K562 (cell line): ENCODE measurements around the gene CHRM1. TPM values are rescaled to one million over a fixed set of nuclear protein-coding genes. Genes with fewer than 3 reads are reported as not detected.
A peak's percentile ranks its signal among the peaks of the same experiment; 100 is the strongest.

Experiments used
- ATAC-seq: fragments of 200-7000 bp; cut with Tn5 transposase; 3 replicates; pipeline ENCODE4 v1.9.1; 2020; ENCODE audit warnings: moderate library complexity
- BruUV-seq: library from RNA; stranded (reverse); fragments of 400-500 nt; replicated peaks from 2 replicates; lab custom pipeline; 2021; lab: Mats Ljungman, UMichigan
- CTCF ChIA-PET: fragments of 300-600 bp; formaldehyde crosslinking; extraction: SDS; loops from one replicate; lab custom pipeline; 2021; ENCODE audit warnings: low intra/inter-chr PET ratio; lab: Yijun Ruan, JAX
- POLR2A ChIA-PET: fragments of 300-600, 350-650 bp; sonication (Branson Sonifier 250); formaldehyde crosslinking; extraction: SDS; loops from one replicate; lab custom pipeline; 2021; ENCODE audit warnings: antibody characterized with exemption, inconsistent platforms; lab: Yijun Ruan, JAX
- DNase-seq, 4 experiments: peaks; one replicate each; pipeline versions ENCODE4 v3.0.0 to v3.0.0-alpha.2; 2011 to 2018; ENCODE audit warnings: low spot score in 3 of 4, mixed read lengths in 3 of 4; ENCODE audit errors: extremely low read depth in 1 of 4
- FAIRE-seq: peaks from 2 replicates; lab custom pipeline; 2011; peaks lifted over from hg19 to GRCh38; lab: Jason Lieb, UNC
- H2AFZ ChIP-seq: 2 replicates; pipeline ENCODE4 v1.6.0; 2011; ENCODE audit warnings: low read depth, low read length, control low read depth, inconsistent platforms
- H3K27ac ChIP-seq: fragments of 200-600 bp; 3 replicates; pipeline ENCODE4 v1.8.0; 2011; ENCODE audit warnings: low read depth, mild to moderate bottlenecking, control low read depth, inconsistent platforms, low read length, moderate library complexity, mixed read lengths; ENCODE audit errors: extremely low read depth
- H3K27me3 ChIP-seq, 2 experiments: fragments of 300-600 bp in 1 of 2; 2 replicates in 1 of 2; 3 replicates in 1 of 2; pipeline versions ENCODE4 v1.6.0 to v1.8.0; 2011; ENCODE audit warnings: inconsistent platforms in 2 of 2, low read length in 2 of 2, mild to moderate bottlenecking in 1 of 2, mixed read lengths in 1 of 2, moderate library complexity in 1 of 2; ENCODE audit not compliant: control insufficient read depth in 2 of 2, insufficient read depth in 2 of 2
- H3K36me3 ChIP-seq: fragments of 300-600 bp; 3 replicates; pipeline ENCODE4 v1.8.0; 2011; ENCODE audit warnings: mild to moderate bottlenecking, low read length, inconsistent platforms; ENCODE audit not compliant: control insufficient read depth, insufficient read depth
- H3K4me1 ChIP-seq, 2 experiments: fragments of 200-600 bp in 1 of 2; replicated peaks in 1 of 2; 2 replicates in 1 of 2; 3 replicates in 1 of 2; pipeline versions ENCODE4 v1.5.1 to v1.8.0; 2011; ENCODE audit warnings: inconsistent platforms in 2 of 2, low read length in 2 of 2, mild to moderate bottlenecking in 1 of 2, mixed read lengths in 1 of 2, moderate library complexity in 1 of 2; ENCODE audit not compliant: control insufficient read depth in 2 of 2, insufficient read depth in 2 of 2
- H3K4me2 ChIP-seq: 2 replicates; pipeline ENCODE4 v1.6.1; 2011; ENCODE audit warnings: low read length, control low read depth, inconsistent platforms, mixed read lengths; ENCODE audit not compliant: insufficient read depth
- H3K4me3 ChIP-seq: fragments of 200-600 bp; sonication (generic), shearing (Covaris generic); 2 replicates; pipeline ENCODE4 v1.5.1; 2016; ENCODE audit warnings: control low read depth, inconsistent platforms
- H3K79me2 ChIP-seq: fragments of 200-600 bp; 3 replicates; pipeline ENCODE4 v1.8.0; 2011; ENCODE audit warnings: low read length, inconsistent platforms; ENCODE audit not compliant: control insufficient read depth, insufficient read depth
- H3K9ac ChIP-seq, 2 experiments: 2 replicates each; pipeline versions ENCODE4 v1.6.0 to v1.6.1; 2011; ENCODE audit warnings: low read depth in 2 of 2, low read length in 2 of 2, control low read depth in 1 of 2, inconsistent platforms in 1 of 2, mild to moderate bottlenecking in 1 of 2, mixed read lengths in 1 of 2; ENCODE audit not compliant: insufficient read depth in 1 of 2
- H3K9me1 ChIP-seq: one replicate; pipeline ENCODE4 v1.6.0; 2011; ENCODE audit warnings: inconsistent platforms, mild to moderate bottlenecking, low read length, moderate library complexity; ENCODE audit not compliant: control insufficient read depth, insufficient read depth
- H3K9me3 ChIP-seq: replicated peaks from 2 replicates; pipeline ENCODE4 v1.5.1; 2011; ENCODE audit warnings: low read depth, low read length, inconsistent platforms; ENCODE audit not compliant: control insufficient read depth, insufficient read depth
- H4K20me1 ChIP-seq: replicated peaks from 2 replicates; pipeline ENCODE4 v1.6.1; 2011; ENCODE audit warnings: low read length, inconsistent platforms, mixed read lengths; ENCODE audit not compliant: control insufficient read depth, insufficient read depth
- ARID1B ChIP-seq: fragments of 450-650 bp; IDR thresholded peaks from 2 replicates; pipeline ENCODE4 v1.6.1; 2016; ENCODE audit warnings: antibody characterized with exemption, mild to moderate bottlenecking, inconsistent platforms
- C11orf30 ChIP-seq: fragments of 450-650 bp; IDR thresholded peaks from 2 replicates; pipeline ENCODE4 v1.6.1; 2016; ENCODE audit warnings: low read depth, mild to moderate bottlenecking
- FOXP1 ChIP-seq: sonication (generic); formaldehyde crosslinking; IDR thresholded peaks from 2 replicates; pipeline ENCODE4 v1.8.0; 2022; ENCODE audit warnings: mild to moderate bottlenecking, missing genetic modification reagents
- IRF2 ChIP-seq: sonication (generic); formaldehyde crosslinking; IDR thresholded peaks from 2 replicates; pipeline ENCODE4 v1.8.1; 2022; ENCODE audit warnings: mild to moderate bottlenecking, missing genetic modification reagents
- NCOA1 ChIP-seq: fragments of 450-650 bp; IDR thresholded peaks from 2 replicates; pipeline ENCODE4 v1.6.1; 2016; ENCODE audit warnings: low read depth
- NR1H2 ChIP-seq: sonication (generic); formaldehyde crosslinking; IDR thresholded peaks from 2 replicates; pipeline ENCODE4 v1.4.0; 2020; ENCODE audit warnings: mild to moderate bottlenecking, missing genetic modification reagents
- PYGO2 ChIP-seq: fragments of 450-650 bp; IDR thresholded peaks from 2 replicates; pipeline ENCODE4 v1.6.1; 2016; ENCODE audit warnings: mild to moderate bottlenecking, missing genetic modification characterization, moderate library complexity, missing compliant biosample characterization
- ZNF124 ChIP-seq: sonication (generic); formaldehyde crosslinking; IDR thresholded peaks from 2 replicates; pipeline ENCODE4 v1.8.1; 2022; ENCODE audit warnings: missing genetic modification reagents
- ZNF224 ChIP-seq: sonication (generic); formaldehyde crosslinking; IDR thresholded peaks from 2 replicates; pipeline ENCODE4 v1.8.0; 2022; ENCODE audit warnings: mild to moderate bottlenecking, missing genetic modification reagents
- ZNF830 ChIP-seq: fragments of 250-450 bp; sonication (Bioruptor Pico); IDR thresholded peaks from 2 replicates; pipeline ENCODE4 v1.5.0; 2021; ENCODE audit warnings: mild to moderate bottlenecking
- WGBS: fragments of 100-300 bp; shearing (Covaris generic); methylation state at CpG from one replicate; pipeline ENCODE4 v1.1.6; 2016; ENCODE audit warnings: low coverage, mixed read lengths; ENCODE audit not compliant: insufficient coverage; ENCODE audit errors: missing lambda C conversion rate; 5-methylcytosine and 5-hydroxymethylcytosine counted together
- in situ Hi-C: fragments of 300-500 bp; cut with MboI; formaldehyde crosslinking; loops from 4 replicates; pipeline ENCODE4 v1.15.0; 2018; ENCODE audit warnings: inconsistent platforms, mixed read lengths
- intact Hi-C: fragments of 100-400 bp; cut with micrococcal nuclease; formaldehyde crosslinking; loops from 2 replicates; pipeline ENCODE4 v1.14.2; 2022
- polyA plus RNA-seq, 8 experiments: library from polyadenylated mRNA; depleted of rRNA in 4 of 8; stranded (reverse) in 5 of 8; unstranded in 3 of 8; fragments of >200 nt; fragmentation: Nextera tagmentation in 2 of 8; fragmentation: Illumina TruSeq in 1 of 8; extraction: Ambion mirVana in 2 of 8; extraction: Trizol in 1 of 8; gene quantifications; 2 replicates each; pipeline versions ENCODE4 v1.2.1 to v1.2.3, GENCODE V29; 2011 to 2014; ENCODE audit warnings: inconsistent platforms in 1 of 8, missing spikeins in 1 of 8
- total RNA-seq, 7 experiments: library from RNA; depleted of rRNA in 6 of 7; stranded (reverse); fragments of >200 nt in 6 of 7; fragmentation: Illumina TruSeq in 2 of 7; extraction: Trizol in 2 of 7; gene quantifications; 2 replicates each; pipeline versions ENCODE4 v1.2.1 to v1.2.3, GENCODE V29; 2011 to 2021; ENCODE audit warnings: low replicate concordance in 1 of 7
- TF ChIP-seq, protein P1 (sequence below): IDR thresholded peaks from 2 replicates; pipeline ENCODE4 v1.6.1; 2011; ENCODE audit not compliant: insufficient read length; ENCODE audit errors: extremely low read depth
- TF ChIP-seq, protein P2 (sequence below), 2 experiments: fragments of 450-650 bp; formaldehyde crosslinking in 1 of 2; IDR thresholded peaks; 2 replicates each; pipeline versions ENCODE4 v1.4.0 to v1.6.1; 2014 to 2020; ENCODE audit warnings: mild to moderate bottlenecking in 2 of 2, borderline replicate concordance in 1 of 2, low read depth in 1 of 2

CHRM1 gene
- total and polyA plus RNA-seq, 9 of the 15 experiments (the other 6 are each of a cell fraction or from before 2014, with no cell fraction given), result not detected

DNA sequence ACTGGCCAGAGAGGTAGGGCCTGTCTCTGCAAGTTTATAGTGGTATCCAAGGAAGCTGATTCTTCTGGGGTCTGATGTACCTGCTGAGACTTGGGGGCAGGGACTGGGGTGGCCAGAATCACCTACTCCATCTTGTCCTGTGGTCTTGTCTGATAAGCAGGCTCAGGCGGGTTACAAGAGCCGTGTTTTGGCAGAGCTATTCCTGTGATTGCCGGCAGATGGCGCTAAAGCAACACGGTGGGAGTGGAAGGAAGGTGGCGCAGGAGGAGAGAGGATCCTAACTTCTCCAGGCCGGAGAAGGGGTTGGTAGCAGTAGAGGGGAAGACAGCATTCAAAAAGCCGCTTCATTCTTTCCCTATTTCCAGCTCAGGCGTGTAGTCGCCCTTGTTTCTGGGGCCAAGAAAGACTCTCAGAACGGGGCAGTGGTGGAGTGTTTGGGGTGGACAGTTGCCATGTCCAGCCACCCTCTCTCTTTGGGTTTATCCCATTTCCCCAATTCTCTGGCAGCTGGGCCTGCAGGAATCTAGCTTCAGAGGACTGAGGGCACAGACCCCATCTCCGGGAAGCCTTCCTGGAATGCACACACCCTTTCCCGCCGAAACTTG lies 15.1 kb downstream of the CHRM1 start (continued):
- peak; percentile 73 for TF ChIP-seq ARID1B

GRCh38 chr11:62905296-62905695 lies 15.9 kb downstream of the CHRM1 start:
- Histone ChIP-seq H3K9me1 (no peaks in the 10 kb centered on the region), H3K27me3 (peaks cover 9 to 41% of the 10 kb centered on the region in 2 experiments), H3K27ac (no peak overlapping the region), H3K9me3 (no peaks in the 10 kb centered on the region), H2AFZ (peak overlapping the region; percentile 9), H3K4me1 (peaks cover 6 to 14% of the 10 kb centered on the region in 2 experiments; a peak in 4 of 5 replicates), H3K4me2 (peak overlapping the region; percentile 9), H3K79me2 (no peaks in the 10 kb centered on the region), H3K4me3 (no peak overlapping the region), H4K20me1 (no peaks in the 10 kb centered on the region), H3K36me3 (no peaks in the 10 kb centered on the region), H3K9ac (no peak overlapping the region)
- intact Hi-C loops (loop anchor here (5.0 kb wide), 1 partner anchor 72 kb away; no protein-coding TSS in a partner anchor), in situ Hi-C loops (loop anchor here (5.0 kb wide), 2 partner anchors 117 to 297 kb away; no protein-coding TSS in a partner anchor)
- DNase-seq (no peak), ATAC-seq (no peak; the same call in 2 of the 3 replicates), FAIRE-seq (peak; percentile 42)
- ChIA-PET CTCF (interaction anchor here (0.6 to 4.1 kb wide), 7 partner anchors 17 to 1346 kb away, joined by 3 to 60 read pairs (median 5); partner anchors contain the start of gene PLCB3), POLR2A (interaction anchor here (1.0 to 3.7 kb wide), 4 partner anchors 9 to 116 kb away, joined by 5 to 22 read pairs (median 10); no protein-coding TSS in a partner anchor)
- no TSS peak for BruUV-seq
- 2% methylated on average over 3 of the region's 3 CpGs for WGBS
- no peak for TF ChIP-seq C11orf30
- TF ChIP-seq, protein P1, sequence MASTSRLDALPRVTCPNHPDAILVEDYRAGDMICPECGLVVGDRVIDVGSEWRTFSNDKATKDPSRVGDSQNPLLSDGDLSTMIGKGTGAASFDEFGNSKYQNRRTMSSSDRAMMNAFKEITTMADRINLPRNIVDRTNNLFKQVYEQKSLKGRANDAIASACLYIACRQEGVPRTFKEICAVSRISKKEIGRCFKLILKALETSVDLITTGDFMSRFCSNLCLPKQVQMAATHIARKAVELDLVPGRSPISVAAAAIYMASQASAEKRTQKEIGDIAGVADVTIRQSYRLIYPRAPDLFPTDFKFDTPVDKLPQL, result no peak
- no peak for TF ChIP-seq NCOA1
- TF ChIP-seq, protein P2, sequence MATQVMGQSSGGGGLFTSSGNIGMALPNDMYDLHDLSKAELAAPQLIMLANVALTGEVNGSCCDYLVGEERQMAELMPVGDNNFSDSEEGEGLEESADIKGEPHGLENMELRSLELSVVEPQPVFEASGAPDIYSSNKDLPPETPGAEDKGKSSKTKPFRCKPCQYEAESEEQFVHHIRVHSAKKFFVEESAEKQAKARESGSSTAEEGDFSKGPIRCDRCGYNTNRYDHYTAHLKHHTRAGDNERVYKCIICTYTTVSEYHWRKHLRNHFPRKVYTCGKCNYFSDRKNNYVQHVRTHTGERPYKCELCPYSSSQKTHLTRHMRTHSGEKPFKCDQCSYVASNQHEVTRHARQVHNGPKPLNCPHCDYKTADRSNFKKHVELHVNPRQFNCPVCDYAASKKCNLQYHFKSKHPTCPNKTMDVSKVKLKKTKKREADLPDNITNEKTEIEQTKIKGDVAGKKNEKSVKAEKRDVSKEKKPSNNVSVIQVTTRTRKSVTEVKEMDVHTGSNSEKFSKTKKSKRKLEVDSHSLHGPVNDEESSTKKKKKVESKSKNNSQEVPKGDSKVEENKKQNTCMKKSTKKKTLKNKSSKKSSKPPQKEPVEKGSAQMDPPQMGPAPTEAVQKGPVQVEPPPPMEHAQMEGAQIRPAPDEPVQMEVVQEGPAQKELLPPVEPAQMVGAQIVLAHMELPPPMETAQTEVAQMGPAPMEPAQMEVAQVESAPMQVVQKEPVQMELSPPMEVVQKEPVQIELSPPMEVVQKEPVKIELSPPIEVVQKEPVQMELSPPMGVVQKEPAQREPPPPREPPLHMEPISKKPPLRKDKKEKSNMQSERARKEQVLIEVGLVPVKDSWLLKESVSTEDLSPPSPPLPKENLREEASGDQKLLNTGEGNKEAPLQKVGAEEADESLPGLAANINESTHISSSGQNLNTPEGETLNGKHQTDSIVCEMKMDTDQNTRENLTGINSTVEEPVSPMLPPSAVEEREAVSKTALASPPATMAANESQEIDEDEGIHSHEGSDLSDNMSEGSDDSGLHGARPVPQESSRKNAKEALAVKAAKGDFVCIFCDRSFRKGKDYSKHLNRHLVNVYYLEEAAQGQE (IDR thresholded peaks at IDR 0.05; ENCODE audit: borderline replicate concordance), result no peak
- TF ChIP-seq, protein P2 (CRISPR knock-in tag; IDR thresholded peaks at IDR 0.05; ENCODE audit: low read depth), result no peak
- TF ChIP-seq ZNF224 (CRISPR knock-in tag), result no peak
- TF ChIP-seq NR1H2 (CRISPR knock-in tag), result no peak
- no peak for TF ChIP-seq IRF2 (CRISPR knock-in tag)
- no peak for TF ChIP-seq ZNF830 (CRISPR knock-in tag)
- no peak for TF ChIP-seq ZNF124
- TF ChIP-seq PYGO2, result no peak
- TF ChIP-seq FOXP1, result no peak
